ENCODE results near the gene JUN.

The JUN gene

DNA sequence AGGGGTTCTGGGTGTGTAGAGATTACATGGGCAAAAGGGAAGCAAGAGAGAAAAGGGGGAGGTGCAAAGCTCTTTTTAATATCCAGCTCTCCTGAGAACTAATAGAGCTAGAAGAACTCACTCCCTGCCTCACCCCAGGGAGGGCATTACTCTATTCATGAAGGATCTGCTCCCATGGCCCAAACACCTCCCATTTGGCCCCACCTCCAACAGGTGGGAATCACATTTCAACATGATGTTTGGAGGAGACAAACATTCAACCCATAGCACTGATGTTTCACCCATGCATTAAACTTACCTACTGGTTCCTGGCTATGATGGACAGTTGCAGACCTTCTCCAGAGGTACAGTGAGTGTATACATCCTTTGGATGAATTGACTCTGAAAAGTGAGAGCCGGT, 7.3 kb upstream of the JUN start:
- no peak for TF ChIP-seq CTCF (conservative IDR thresholded peaks at IDR 0.05; ENCODE audit: low read depth, low read length)
- no peak for DNase-seq (ENCODE audit: low read depth)
- no peak overlapping the region for H3K4me3 ChIP-seq (ENCODE audit: low read depth, low read length)

GRCh38 chr1:58789996-58790660, 6.3 kb upstream of the JUN start:
- H3K4me3 ChIP-seq (ENCODE audit: low read depth, low read length): no peak overlapping the region
- DNase-seq (ENCODE audit: low read depth): no peak
- no peak for TF ChIP-seq CTCF (conservative IDR thresholded peaks at IDR 0.05; ENCODE audit: low read depth, low read length)

GRCh38 chr1:58789322-58789856, 5.5 kb upstream of the JUN start:
- no peak for DNase-seq (ENCODE audit: low read depth)
- TF ChIP-seq CTCF (conservative IDR thresholded peaks at IDR 0.05; ENCODE audit: low read depth, low read length): no peak
- no peak overlapping the region for H3K4me3 ChIP-seq (ENCODE audit: low read depth, low read length)

DNA sequence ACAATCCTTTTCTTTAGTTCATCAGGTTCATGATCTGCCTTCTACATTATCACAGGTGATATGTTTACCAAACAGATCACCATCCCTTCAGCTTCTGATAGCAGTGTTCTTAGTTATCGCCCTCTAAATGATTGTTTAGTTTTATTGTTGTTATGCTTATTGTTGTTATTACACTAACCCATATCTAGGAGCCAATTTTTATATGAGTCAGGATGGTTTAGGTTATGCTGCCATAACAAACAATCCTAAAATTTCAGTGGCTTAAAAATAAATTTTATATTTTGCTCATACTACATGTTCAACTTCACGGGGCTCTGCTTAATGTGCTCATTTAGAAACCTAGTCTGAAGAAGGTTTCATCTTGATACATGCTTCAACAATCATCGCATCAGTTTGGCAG, 4.4 kb upstream of the JUN start:
- no peak for TF ChIP-seq CTCF (conservative IDR thresholded peaks at IDR 0.05; ENCODE audit: low read depth, low read length)
- H3K4me3 ChIP-seq (ENCODE audit: low read depth, low read length): no peak overlapping the region
- no peak for DNase-seq (ENCODE audit: low read depth)

DNA sequence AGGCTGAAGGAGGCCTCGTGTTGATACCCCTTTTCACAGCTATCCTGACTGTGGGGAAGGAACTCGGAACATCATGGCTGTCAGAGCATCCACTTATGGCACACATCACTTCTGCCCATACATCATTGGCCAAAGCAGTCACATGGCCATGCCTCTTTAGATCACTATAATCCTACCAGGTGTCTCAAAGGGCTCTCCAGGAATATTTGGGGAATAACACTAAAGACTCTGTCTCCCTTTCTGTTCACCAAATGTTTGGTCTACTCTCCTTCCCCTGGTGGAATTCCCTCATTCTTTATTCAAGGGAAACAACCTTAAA, 3.0 kb upstream of the JUN start:
- DNase-seq (ENCODE audit: low read depth): no peak
- H3K4me3 ChIP-seq (ENCODE audit: low read depth, low read length): no peak overlapping the region
- TF ChIP-seq CTCF (conservative IDR thresholded peaks at IDR 0.05; ENCODE audit: low read depth, low read length): no peak

DNA sequence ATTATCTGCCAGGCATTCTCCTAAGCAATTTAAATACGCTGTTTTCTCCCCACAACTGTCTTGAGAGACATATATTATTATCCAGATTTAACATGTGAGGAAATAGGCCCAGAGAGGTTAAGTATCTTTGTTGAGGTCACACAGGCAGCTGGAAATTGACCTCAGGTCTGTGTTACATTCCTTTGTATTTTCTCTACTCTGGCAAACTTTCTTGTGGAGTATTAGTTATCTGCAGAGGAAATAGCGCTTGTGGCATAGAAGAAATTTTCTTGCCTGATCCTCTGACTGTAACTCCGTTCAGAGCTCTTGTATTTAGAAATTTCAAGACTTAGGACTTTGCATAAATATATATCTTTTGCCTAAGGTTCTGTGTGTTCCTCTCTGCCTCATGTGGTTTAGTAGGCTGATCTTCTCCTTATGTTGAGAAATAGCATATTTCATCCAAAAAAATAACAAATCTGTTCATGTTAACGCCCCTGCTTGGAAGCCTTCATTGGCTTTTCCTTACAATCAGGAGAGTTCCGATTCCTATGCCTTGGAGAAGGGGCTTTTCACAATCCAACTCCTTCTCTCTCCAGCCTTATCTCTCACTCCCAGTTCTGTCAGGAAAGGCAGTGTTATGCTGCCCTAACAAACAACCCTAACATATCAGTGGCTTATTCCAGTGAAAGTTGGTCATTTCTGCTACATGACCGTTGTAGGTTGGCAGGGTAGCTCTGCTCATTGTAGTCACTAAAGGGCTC, 2.5 kb upstream of the JUN start:
- no peak for TF ChIP-seq CTCF (conservative IDR thresholded peaks at IDR 0.05; ENCODE audit: low read depth, low read length)
- peak; percentile 91 for DNase-seq (ENCODE audit: low read depth)
- no peak overlapping the region for H3K4me3 ChIP-seq (ENCODE audit: low read depth, low read length)
